GM12873 (cell line): ENCODE data around the gene MYO1B.

ENCODE experiments used
- TF ChIP-seq, protein P1 (sequence below): IDR thresholded peaks from 2 replicates; pipeline ENCODE4 v1.5.1; 2012; ENCODE audit warnings: low read depth, mild to moderate bottlenecking, moderate library complexity, low read length, control low read depth; ENCODE audit not compliant: insufficient read depth; ENCODE audit errors: missing control alignments

MYO1B gene

GRCh38 chr2:191257934-191258333 lies 12.7 kb downstream of the MYO1B start:
- TF ChIP-seq, protein P1, sequence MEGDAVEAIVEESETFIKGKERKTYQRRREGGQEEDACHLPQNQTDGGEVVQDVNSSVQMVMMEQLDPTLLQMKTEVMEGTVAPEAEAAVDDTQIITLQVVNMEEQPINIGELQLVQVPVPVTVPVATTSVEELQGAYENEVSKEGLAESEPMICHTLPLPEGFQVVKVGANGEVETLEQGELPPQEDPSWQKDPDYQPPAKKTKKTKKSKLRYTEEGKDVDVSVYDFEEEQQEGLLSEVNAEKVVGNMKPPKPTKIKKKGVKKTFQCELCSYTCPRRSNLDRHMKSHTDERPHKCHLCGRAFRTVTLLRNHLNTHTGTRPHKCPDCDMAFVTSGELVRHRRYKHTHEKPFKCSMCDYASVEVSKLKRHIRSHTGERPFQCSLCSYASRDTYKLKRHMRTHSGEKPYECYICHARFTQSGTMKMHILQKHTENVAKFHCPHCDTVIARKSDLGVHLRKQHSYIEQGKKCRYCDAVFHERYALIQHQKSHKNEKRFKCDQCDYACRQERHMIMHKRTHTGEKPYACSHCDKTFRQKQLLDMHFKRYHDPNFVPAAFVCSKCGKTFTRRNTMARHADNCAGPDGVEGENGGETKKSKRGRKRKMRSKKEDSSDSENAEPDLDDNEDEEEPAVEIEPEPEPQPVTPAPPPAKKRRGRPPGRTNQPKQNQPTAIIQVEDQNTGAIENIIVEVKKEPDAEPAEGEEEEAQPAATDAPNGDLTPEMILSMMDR, result no peak

GRCh38 chr2:191258996-191259395 lies 13.8 kb downstream of the MYO1B start:
- TF ChIP-seq, protein P1, result no peak

GRCh38 chr2:191262436-191262835 lies 17.2 kb downstream of the MYO1B start:
- TF ChIP-seq, protein P1, result no peak

- TF ChIP-seq, protein P1, result no peak
Measured at GRCh38 chr2:191263050-191263449, 17.8 kb downstream of the MYO1B start.

GRCh38 chr2:191264647-191265081 lies 19.5 kb downstream of the MYO1B start:
- TF ChIP-seq, protein P1, result no peak

DNA sequence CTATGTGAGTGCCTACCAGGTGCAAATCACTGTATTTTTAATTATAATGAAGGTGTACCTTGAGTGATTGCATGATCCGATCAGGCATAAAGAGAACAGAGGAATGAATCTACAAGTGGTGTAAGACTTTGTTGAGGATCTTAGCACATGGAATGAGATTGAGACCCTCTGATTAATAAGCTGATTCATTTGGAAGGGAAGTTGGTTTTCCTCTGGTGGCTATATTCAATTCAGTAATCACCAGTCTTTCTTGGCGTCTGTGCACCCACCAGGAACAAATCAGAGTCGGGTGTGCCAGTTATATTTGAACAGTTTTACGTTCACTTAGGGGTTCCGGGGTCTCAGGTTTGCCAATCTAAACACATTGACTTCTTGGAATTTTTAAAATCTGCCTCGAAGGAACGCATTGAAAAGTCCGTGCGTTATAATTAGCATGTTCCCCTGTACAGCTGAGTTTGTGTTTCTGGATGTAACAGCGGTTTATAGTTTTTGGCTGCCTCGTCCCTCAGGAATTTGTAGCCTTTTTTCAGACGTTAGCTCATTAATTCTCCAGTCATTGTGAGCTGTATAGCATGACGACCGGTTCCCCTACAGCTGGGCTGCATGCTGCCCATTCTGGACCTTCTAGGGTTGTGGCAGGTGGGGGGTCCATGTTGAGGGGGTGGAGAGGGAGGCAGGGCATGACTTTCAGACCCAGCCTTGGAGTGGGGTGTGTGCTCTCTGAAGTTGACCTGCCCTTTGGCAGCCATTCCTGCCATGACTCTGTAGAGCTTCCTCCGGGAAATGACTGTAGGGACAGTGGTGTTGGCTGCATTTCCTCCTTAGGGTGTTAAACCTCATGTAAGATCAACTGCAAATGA lies 20.3 kb downstream of the MYO1B start:
- TF ChIP-seq, protein P1, result no peak

- TF ChIP-seq, protein P1, result no peak
Measured at GRCh38 chr2:191266201-191266600, 21.0 kb downstream of the MYO1B start.
